ENCODE data around the gene SIK3. TPM values are rescaled to one million over a fixed set of nuclear protein-coding genes. Genes with fewer than 3 reads are reported as not detected.

SIK3 gene
- total RNA-seq, 1 donor from 2014 or later: 15.1 TPM

- DNase-seq (ENCODE audit: extremely low read depth, low read depth, low spot score): no peak
These were observed 16.3 kb downstream of the SIK3 start for GRCh38 chr11:117081908-117082307.

DNA sequence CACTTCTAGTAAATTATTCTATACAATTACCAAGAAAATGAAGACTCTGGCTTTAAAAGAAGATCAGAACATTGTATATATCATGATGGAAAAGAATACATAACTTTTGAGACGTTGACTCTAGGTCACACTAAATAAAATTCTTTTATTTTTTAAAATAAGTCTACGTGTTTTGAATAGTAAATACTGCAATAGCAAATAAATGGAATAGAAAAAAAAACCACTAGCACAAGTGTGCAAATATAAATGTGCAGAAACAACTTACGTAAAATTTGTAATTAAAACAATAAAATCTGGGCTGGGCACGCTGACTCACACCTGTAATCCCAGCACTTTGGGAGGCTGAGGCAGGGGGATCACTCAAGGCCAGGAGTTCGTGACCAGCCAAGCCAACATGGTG is 17.9 kb downstream of the SIK3 start:
- no peak for DNase-seq (ENCODE audit: extremely low read depth, low read depth, low spot score)

- DNase-seq (ENCODE audit: extremely low read depth, low read depth, low spot score): no peak
These were observed 21.1 kb downstream of the SIK3 start for GRCh38 chr11:117076941-117077691.

GRCh38 chr11:117075186-117075585 is 23.0 kb downstream of the SIK3 start:
- no peak for DNase-seq (ENCODE audit: extremely low read depth, low read depth, low spot score)

DNA sequence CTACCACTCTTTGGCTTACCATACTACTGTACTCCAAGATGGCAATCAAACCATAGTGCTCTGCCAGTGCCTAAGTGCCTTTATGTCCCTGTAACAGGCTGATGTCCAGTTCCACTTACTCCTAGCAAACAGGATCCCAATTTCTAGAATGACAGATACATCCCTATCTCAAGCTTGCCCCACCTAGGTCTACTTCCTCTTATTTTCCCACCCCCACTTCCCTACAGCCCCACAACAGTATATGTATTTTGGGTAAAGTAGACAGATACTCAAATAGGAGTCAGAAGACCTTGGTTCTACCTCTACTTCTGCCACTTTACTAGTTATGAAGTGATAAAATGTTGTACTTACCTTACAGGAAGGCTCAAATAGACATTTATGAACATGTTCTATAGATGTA is 24.1 kb downstream of the SIK3 start:
- no peak for DNase-seq (ENCODE audit: extremely low read depth, low read depth, low spot score)

DNA sequence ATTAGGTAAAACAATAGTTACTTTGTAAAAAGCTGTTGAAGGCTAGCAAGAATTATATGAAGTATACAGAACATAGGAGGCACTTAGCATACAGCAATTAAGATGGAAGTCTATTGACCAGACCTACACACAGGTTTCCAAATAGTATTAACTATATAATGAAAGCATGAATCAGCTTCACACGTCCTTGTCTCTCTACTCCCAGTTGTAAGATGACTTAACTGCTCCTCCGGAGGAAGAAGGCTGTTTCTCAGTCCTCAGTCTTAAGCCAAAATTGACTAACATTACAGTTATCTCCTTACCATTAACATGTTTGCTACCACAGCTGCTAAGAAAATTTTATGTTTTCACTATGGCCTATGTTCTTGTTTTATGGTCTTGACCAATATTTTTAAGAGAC is 24.7 kb downstream of the SIK3 start:
- no peak for DNase-seq (ENCODE audit: extremely low read depth, low read depth, low spot score)

DNA sequence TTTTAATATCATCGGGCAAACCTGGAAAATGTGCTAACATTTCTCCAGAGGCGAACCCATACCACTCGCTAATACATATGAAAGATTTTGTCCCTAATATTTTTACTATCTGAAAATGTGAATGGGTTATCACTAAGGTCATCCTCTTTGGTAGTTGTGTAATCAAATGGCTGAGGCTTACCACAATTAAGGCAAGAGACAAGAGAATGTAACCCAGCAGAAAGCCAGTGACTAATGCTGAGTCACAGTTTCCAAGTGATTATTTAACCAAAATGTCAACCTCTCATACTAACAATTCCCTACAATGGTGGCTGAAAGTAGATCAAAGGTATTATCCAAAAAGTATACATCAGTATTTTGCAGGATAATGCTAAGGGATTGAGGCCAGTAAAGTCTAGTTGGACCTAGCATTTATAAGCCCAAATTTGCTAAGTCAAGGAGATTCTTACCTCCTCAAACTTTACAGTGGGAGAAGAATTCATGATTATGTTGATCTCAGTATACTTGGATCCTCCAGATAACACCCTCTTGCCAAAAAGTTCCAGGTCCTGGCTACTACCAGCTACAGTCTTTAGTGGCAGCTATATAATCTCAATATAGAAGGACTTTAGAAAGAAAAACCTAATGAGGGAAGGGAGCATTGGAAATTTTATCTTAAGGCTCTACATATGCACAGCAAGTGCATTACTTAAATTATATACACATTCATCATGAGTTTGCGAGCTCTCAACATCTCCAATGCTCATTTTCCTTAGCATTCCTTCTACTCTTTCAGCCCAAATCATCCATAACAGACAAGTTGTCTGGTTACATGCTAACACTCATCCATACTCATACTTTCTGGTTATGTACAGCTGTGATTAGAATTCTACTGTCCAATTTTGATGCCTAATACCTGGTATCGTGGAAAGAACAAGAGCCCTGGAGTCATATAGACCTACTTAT is 25.4 kb downstream of the SIK3 start:
- DNase-seq (ENCODE audit: extremely low read depth, low read depth, low spot score): peak; percentile 77

- no peak for DNase-seq (ENCODE audit: extremely low read depth, low read depth, low spot score)
These were observed 26.9 kb downstream of the SIK3 start for GRCh38 chr11:117071344-117071787.

- peak; percentile 22 for DNase-seq (ENCODE audit: extremely low read depth, low read depth, low spot score)
These were observed 28.2 kb downstream of the SIK3 start for GRCh38 chr11:117070016-117070415.

DNA sequence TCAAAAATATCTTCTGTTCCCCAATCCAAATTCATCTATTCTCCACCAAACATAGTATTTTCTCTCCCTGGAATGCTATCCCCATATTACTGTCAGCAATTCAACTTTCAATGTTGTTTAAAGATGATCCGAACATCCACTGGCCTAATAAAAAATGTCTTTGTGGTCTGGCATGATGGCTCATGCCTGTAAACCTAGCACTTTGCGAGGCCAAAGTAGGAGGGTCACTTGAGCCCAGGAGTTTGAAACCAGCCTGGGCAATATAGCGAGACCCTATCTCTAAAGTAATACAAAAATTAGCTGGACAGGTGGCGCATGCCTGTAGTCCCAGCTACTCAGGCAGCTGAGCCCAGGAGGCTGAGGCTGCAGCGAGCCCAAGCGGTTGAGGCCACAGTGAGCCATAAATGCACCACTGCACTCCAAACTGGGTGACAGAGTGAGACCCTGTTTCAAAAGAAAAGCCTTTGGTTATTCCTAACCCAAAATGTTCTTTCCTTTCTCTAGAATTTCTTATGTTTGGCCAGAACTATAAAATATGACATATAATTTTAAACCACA is 29.8 kb downstream of the SIK3 start:
- DNase-seq (ENCODE audit: extremely low read depth, low read depth, low spot score): no peak

DNA sequence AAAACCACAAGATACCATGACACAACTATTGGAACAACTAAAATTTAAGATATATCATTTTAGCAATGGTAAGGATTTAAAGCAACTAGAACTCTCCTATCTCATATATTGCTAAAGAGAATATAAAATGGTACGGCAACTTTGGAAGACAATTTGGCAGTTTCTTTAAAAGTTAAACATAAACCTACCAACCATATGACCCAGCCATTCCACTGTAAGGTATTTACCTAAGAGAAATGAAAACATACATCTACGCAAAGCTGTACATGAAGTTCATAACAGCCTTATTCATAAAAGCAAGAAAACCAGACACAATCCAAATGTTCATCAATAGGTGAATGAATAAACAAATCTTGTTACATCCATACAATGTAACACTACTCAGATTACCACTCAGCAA is 31.3 kb downstream of the SIK3 start:
- no peak for DNase-seq (ENCODE audit: extremely low read depth, low read depth, low spot score)

DNA sequence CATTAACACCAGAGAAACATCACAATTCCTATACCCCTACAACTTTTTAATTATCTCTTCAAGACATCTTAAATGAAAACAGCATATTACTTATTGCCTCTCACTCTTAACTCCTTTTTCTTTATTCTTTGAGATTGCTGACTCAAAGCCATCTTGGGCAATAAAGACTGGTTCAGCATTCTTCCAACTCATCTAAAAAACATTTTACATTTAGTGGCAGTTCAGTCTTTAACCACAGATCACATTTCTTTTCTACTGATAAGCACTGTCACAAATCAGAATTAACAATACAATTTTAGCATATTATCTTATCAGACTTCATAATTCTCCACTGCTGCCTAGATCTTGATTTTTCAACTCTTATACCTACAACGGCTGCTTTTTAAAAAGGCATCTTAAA is 34.0 kb downstream of the SIK3 start:
- no peak for DNase-seq (ENCODE audit: extremely low read depth, low read depth, low spot score)

DNA sequence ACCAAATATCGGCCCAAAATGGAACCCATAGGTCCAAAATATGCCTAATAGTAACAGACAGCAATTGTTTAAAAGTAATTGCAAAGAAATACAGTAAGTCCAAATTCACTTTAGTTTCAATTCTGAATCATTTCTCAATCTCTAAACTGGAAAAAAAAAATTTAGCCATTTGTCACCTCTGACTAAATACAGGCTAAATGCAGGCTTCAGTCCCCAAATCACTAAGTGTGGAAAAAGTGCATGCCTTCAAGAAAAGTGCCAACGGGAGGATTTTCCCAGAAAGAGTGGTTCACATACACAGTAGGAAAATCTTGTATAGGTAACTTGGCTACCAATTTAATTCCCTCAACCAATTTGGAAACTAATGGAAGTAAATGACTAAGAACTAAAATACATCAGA is 35.7 kb downstream of the SIK3 start:
- DNase-seq (ENCODE audit: extremely low read depth, low read depth, low spot score): no peak

GRCh38 chr11:117061256-117061655 is 37.0 kb downstream of the SIK3 start:
- DNase-seq (ENCODE audit: extremely low read depth, low read depth, low spot score): no peak

GRCh38 chr11:117059611-117060148 is 38.5 kb downstream of the SIK3 start:
- no peak for DNase-seq (ENCODE audit: extremely low read depth, low read depth, low spot score)

DNA sequence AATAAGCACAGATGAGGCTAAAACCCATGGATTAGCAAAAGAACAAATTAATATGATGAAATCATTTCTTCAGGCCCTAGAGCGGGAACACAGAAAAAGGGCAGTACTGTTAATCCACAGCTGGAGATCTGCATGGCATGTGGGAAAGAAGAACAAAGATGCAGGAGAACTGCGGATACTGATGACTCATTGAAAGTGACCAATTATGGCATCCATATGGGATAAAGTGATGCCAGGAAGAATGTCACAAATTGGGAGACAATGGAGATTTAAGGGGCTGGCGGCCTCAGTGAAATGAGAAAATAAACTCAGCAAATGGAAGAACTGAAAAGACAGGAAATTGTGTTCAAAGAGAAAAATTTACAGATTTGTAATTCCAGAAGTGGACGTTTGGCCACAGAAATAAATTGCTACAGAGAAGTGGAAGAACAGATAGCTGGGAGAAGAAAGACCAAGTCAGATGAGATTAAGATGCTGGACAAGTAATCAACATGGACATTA is 39.4 kb downstream of the SIK3 start:
- no peak for DNase-seq (ENCODE audit: extremely low read depth, low read depth, low spot score)

DNA sequence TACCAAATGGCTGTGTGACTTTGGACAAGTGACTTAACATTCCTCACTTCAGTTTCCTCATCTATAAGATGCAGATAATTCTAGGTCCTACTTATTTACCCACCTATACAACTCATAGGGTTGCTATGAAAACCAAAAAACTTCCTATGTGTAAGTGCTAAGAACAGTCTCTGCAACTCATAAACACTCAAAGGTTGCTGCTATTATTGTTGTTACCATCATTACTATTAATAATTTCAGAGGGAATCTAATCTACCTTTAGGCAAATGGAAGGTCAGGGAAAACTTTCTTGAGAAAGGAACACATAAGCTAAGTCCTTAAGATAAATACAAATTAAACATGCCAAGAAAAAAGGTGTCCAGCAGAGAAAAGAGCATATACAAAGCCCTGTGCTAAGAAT is 40.5 kb downstream of the SIK3 start:
- DNase-seq (ENCODE audit: extremely low read depth, low read depth, low spot score): no peak

GRCh38 chr11:117057317-117057716 is 40.9 kb downstream of the SIK3 start:
- no peak for DNase-seq (ENCODE audit: extremely low read depth, low read depth, low spot score)

GRCh38 chr11:117055469-117055868 is 42.8 kb downstream of the SIK3 start:
- DNase-seq (ENCODE audit: extremely low read depth, low read depth, low spot score): no peak

- DNase-seq (ENCODE audit: extremely low read depth, low read depth, low spot score): no peak
These were observed 43.8 kb downstream of the SIK3 start for GRCh38 chr11:117054382-117054781.
